ENCODE measurements around the gene RND3.

GRCh38 chr2:150459281-150459680, 28.2 kb downstream of the RND3 start:
- TF ChIP-seq POLR2A (IDR thresholded peaks at IDR 0.05) (no peak), CTCF (IDR thresholded peaks at IDR 0.05) (no peak), POLR2AphosphoS5 (IDR thresholded peaks at IDR 0.05; ENCODE audit: insufficient read depth in 1 of 2, low read depth in 1 of 2) (no peak)

All from vagina (tissue), 2 donors.